Liver (tissue), 9 donors: Measurements from ENCODE around the gene EDEM1. TPM values are rescaled to one million over a fixed set of nuclear protein-coding genes. Genes with fewer than 3 reads are reported as not detected.
A peak's percentile ranks its signal among the peaks of the same experiment; 100 is the strongest.

Experiments used
- DNase-seq: peaks from one replicate; pipeline ENCODE4 v3.0.0-alpha.2; 2017; ENCODE audit warnings: low spot score
- H3K27ac ChIP-seq, 2 donors: one replicate each; pipeline ENCODE4 v1.7.0; 2013; ENCODE audit warnings: inconsistent platforms in 2 of 2, low read length in 2 of 2, control low read depth in 1 of 2, low read depth in 1 of 2, mild to moderate bottlenecking in 1 of 2
- H3K27me3 ChIP-seq, 4 donors: one replicate each; pipeline versions ENCODE4 v1.6.1 to v1.7.0; 2013; ENCODE audit warnings: low read length in 3 of 4, inconsistent platforms in 1 of 4, mild to moderate bottlenecking in 1 of 4, moderate library complexity in 1 of 4; ENCODE audit not compliant: control insufficient read depth in 4 of 4, insufficient read depth in 4 of 4
- H3K36me3 ChIP-seq, 4 donors: one replicate each; pipeline versions ENCODE4 v1.6.1 to v1.7.0; 2013; ENCODE audit warnings: low read length in 3 of 4, mild to moderate bottlenecking in 3 of 4, low read depth in 1 of 4, moderate library complexity in 1 of 4; ENCODE audit not compliant: control insufficient read depth in 4 of 4, insufficient read depth in 3 of 4
- H3K4me1 ChIP-seq, 4 donors: one replicate each; pipeline versions ENCODE4 v1.6.1 to v1.7.0; 2013; ENCODE audit warnings: low read length in 3 of 4, mild to moderate bottlenecking in 3 of 4, moderate library complexity in 1 of 4; ENCODE audit not compliant: control insufficient read depth in 4 of 4, insufficient read depth in 4 of 4
- H3K4me3 ChIP-seq, 3 donors: one replicate each; pipeline versions ENCODE4 v1.6.1 to v1.7.0; 2013; ENCODE audit warnings: low read length in 3 of 3, control low read depth in 1 of 3, low read depth in 1 of 3, mild to moderate bottlenecking in 1 of 3
- H3K9ac ChIP-seq, 2 donors: one replicate each; pipeline ENCODE4 v1.7.0; 2013; ENCODE audit warnings: low read length in 2 of 2, mild to moderate bottlenecking in 2 of 2, moderate library complexity in 2 of 2, control low read depth in 1 of 2, low read depth in 1 of 2
- H3K9me3 ChIP-seq, 4 donors: one replicate each; pipeline versions ENCODE4 v1.6.1 to v1.7.0; 2013; ENCODE audit warnings: low read length in 3 of 4; ENCODE audit not compliant: control insufficient read depth in 4 of 4
- ATF3 ChIP-seq: IDR thresholded peaks from 2 replicates; pipeline ENCODE4 v1.6.1; 2016; ENCODE audit warnings: antibody characterized with exemption
- CTCF ChIP-seq: fragments of 150-350 bp; IDR thresholded peaks from 2 replicates; pipeline ENCODE4 v1.5.1; 2017; ENCODE audit warnings: improper control_type of control experiment, low read depth, low read length; ENCODE audit not compliant: missing input control
- EGR1 ChIP-seq, 2 donors: IDR thresholded peaks; 2 replicates each; pipeline ENCODE4 v1.6.1; 2016 to 2018; ENCODE audit warnings: antibody characterized with exemption in 2 of 2, low read depth in 2 of 2
- FOXA2 ChIP-seq: IDR thresholded peaks from 2 replicates; pipeline ENCODE4 v1.6.1; 2016; ENCODE audit warnings: antibody characterized with exemption
- GABPA ChIP-seq, 2 donors: IDR thresholded peaks in 1 of 2; conservative IDR thresholded peaks in 1 of 2; 2 replicates each; pipeline ENCODE4 v1.6.1; 2016; ENCODE audit warnings: antibody characterized with exemption in 2 of 2, mild to moderate bottlenecking in 1 of 2, moderate library complexity in 1 of 2
- HNF4A ChIP-seq, 2 donors: conservative IDR thresholded peaks; 2 replicates each; pipeline ENCODE4 v1.6.1; 2016; ENCODE audit warnings: antibody characterized with exemption in 2 of 2, mild to moderate bottlenecking in 2 of 2
- HNF4G ChIP-seq: IDR thresholded peaks from 2 replicates; pipeline ENCODE4 v1.6.1; 2016; ENCODE audit warnings: antibody characterized with exemption
- JUND ChIP-seq, 2 donors: IDR thresholded peaks; 2 replicates each; pipeline ENCODE4 v1.6.1; 2016; ENCODE audit warnings: antibody characterized with exemption in 2 of 2
- NR2F2 ChIP-seq: IDR thresholded peaks from 2 replicates; pipeline ENCODE4 v1.6.1; 2016; ENCODE audit warnings: antibody characterized with exemption
- RAD21 ChIP-seq, 2 donors: IDR thresholded peaks; 2 replicates each; pipeline ENCODE4 v1.6.1; 2016; ENCODE audit warnings: antibody characterized with exemption in 2 of 2, mild to moderate bottlenecking in 2 of 2
- REST ChIP-seq: IDR thresholded peaks from 2 replicates; pipeline ENCODE4 v1.6.1; 2016; ENCODE audit warnings: antibody characterized with exemption, mild to moderate bottlenecking
- RXRA ChIP-seq, 2 donors: IDR thresholded peaks; 2 replicates each; pipeline ENCODE4 v1.6.1; 2017 to 2018; ENCODE audit warnings: antibody characterized with exemption in 2 of 2, mild to moderate bottlenecking in 1 of 2
- SP1 ChIP-seq: IDR thresholded peaks from 2 replicates; pipeline ENCODE4 v1.6.1; 2018; ENCODE audit warnings: antibody characterized with exemption, mild to moderate bottlenecking
- TAF1 ChIP-seq: conservative IDR thresholded peaks from 2 replicates; pipeline ENCODE4 v1.6.1; 2016; ENCODE audit warnings: antibody characterized with exemption, mild to moderate bottlenecking
- YY1 ChIP-seq: IDR thresholded peaks from 2 replicates; pipeline ENCODE4 v1.6.1; 2016; ENCODE audit warnings: antibody characterized with exemption, mild to moderate bottlenecking
- ZBTB33 ChIP-seq: IDR thresholded peaks from 2 replicates; pipeline ENCODE4 v1.6.1; 2016; ENCODE audit warnings: antibody characterized with exemption
- WGBS: extraction: QIAGEN DNeasy Blood & Tissue Kit; methylation state at CpG from one replicate; pipeline ENCODE4 v1.1.7; 2013; 5-methylcytosine and 5-hydroxymethylcytosine counted together
- polyA plus RNA-seq, 2 donors: library from polyadenylated mRNA; stranded (reverse) in 1 of 2; unstranded in 1 of 2; fragments of 200-250 nt in 1 of 2; fragments of >200 nt in 1 of 2; fragmentation: Nextera tagmentation in 1 of 2; extraction: Ambion mirVana in 1 of 2; gene quantifications; one replicate each; pipeline versions ENCODE4 v1.2.1 to v1.2.3, GENCODE V29; 2013 to 2015
- total RNA-seq, 2 donors: library from RNA; depleted of rRNA; stranded (reverse); fragments of >200 nt; gene quantifications; one replicate each; pipeline ENCODE4 v1.2.3, GENCODE V29; 2014
- donor health status: healthy.
- donor health status: healthy.
- donor health status: healthy.
- donor health status: healthy.
- donor health status: healthy.

Gene EDEM1
- total and polyA plus RNA-seq, 4 donors = 20.4 to 97.5 (median 32.9) TPM

- Histone ChIP-seq H3K9ac (no peak overlapping the region), H3K27ac (peak overlapping the region in 1 of 2 donors; percentile 60), H3K4me3 (no peak overlapping the region), H3K9me3 (no peaks in the 10 kb centered on the region), H3K36me3 (no peaks in the 10 kb centered on the region), H3K27me3 (no peaks in the 10 kb centered on the region), H3K4me1 (peaks cover 2 to 29% (median 24%) of the 10 kb centered on the region in 4 donors)
- no peak for DNase-seq
- WGBS = 56% methylated on average over 5 of the region's 5 CpGs
- TF ChIP-seq RXRA (IDR thresholded peaks at IDR 0.05) = peak; percentile 69 to 76
- peak; percentile 86 to 95 for TF ChIP-seq HNF4A (conservative IDR thresholded peaks at IDR 0.05)
- TF ChIP-seq RAD21 (IDR thresholded peaks at IDR 0.05) = peak in 1 of 2 donors; percentile 39
- TF ChIP-seq JUND (IDR thresholded peaks at IDR 0.05) = peak in 1 of 2 donors; percentile 24
- peak; percentile 29 for TF ChIP-seq HNF4G
- TF ChIP-seq TAF1 = no peak
- TF ChIP-seq NR2F2 = peak; percentile 94
- peak; percentile 50 for TF ChIP-seq SP1
- TF ChIP-seq YY1 = no peak
These were observed 49.1 kb upstream of the EDEM1 start for GRCh38 chr3:5138214-5138981.

GRCh38 chr3:5140230-5140621 lies 47.3 kb upstream of the EDEM1 start:
- no peak for DNase-seq
- Histone ChIP-seq H3K27me3 (no peaks in the 10 kb centered on the region), H3K27ac (no peak overlapping the region), H3K9ac (no peak overlapping the region), H3K4me3 (no peak overlapping the region), H3K4me1 (peaks cover 2 to 29% (median 24%) of the 10 kb centered on the region in 4 donors), H3K9me3 (no peaks in the 10 kb centered on the region), H3K36me3 (no peaks in the 10 kb centered on the region)
- WGBS = 83% methylated on average over 4 of the region's 4 CpGs
- no peak for TF ChIP-seq RAD21 (IDR thresholded peaks at IDR 0.05)
- TF ChIP-seq FOXA2 = no peak
- no peak for TF ChIP-seq CTCF

GRCh38 chr3:5140839-5141238 lies 46.7 kb upstream of the EDEM1 start:
- H3K36me3 ChIP-seq = no peaks in the 10 kb centered on the region
- no peak for TF ChIP-seq CTCF
- TF ChIP-seq NR2F2 = no peak
- TF ChIP-seq GABPA (IDR thresholded peaks at IDR 0.05 in 1 of 2, conservative IDR thresholded peaks at IDR 0.05 in 1 of 2) = no peak
- TF ChIP-seq REST = no peak
- no peak for TF ChIP-seq RXRA (IDR thresholded peaks at IDR 0.05)
- TF ChIP-seq ZBTB33 = no peak
- TF ChIP-seq HNF4G = no peak
- no peak for TF ChIP-seq JUND (IDR thresholded peaks at IDR 0.05)
- TF ChIP-seq RAD21 (IDR thresholded peaks at IDR 0.05) = no peak
- no peak for TF ChIP-seq HNF4A (conservative IDR thresholded peaks at IDR 0.05)
- TF ChIP-seq ATF3 = no peak
- no peak for TF ChIP-seq EGR1 (IDR thresholded peaks at IDR 0.05; ENCODE audit: low read depth in 2 of 2)
- TF ChIP-seq SP1 = no peak
- TF ChIP-seq YY1 = no peak
- DNase-seq = no peak
- H3K9ac ChIP-seq = no peak overlapping the region
- peaks cover 2 to 29% (median 24%) of the 10 kb centered on the region in 4 donors for H3K4me1 ChIP-seq
- no peaks in the 10 kb centered on the region for H3K9me3 ChIP-seq
- no peak overlapping the region for H3K27ac ChIP-seq
- 91% methylated on average over 6 of the region's 6 CpGs for WGBS
- H3K4me3 ChIP-seq = no peak overlapping the region
- no peaks in the 10 kb centered on the region for H3K27me3 ChIP-seq
